Keratinocyte (primary cell): ENCODE measurements around the gene CCDC9B.

ENCODE experiments used
- CTCF ChIP-seq, 3 experiments: IDR thresholded peaks in 1 of 3; conservative IDR thresholded peaks in 1 of 3; optimal IDR thresholded peaks in 1 of 3; 2 replicates in 2 of 3; 3 replicates in 1 of 3; pipeline versions ENCODE3 to v1.5.1; 2011; ENCODE audit warnings: low read length in 3 of 3, mild to moderate bottlenecking in 3 of 3, moderate library complexity in 2 of 3, control low read depth in 1 of 3, inconsistent platforms in 1 of 3; ENCODE audit not compliant: insufficient read depth in 2 of 3; ENCODE audit errors: extremely low read depth in 1 of 3
- EZH2 ChIP-seq: IDR thresholded peaks from one replicate; pipeline ENCODE4 v1.6.1; 2012; ENCODE audit warnings: inconsistent platforms, mild to moderate bottlenecking, low read length, moderate library complexity

- TF ChIP-seq CTCF (optimal IDR thresholded peaks at IDR 0.05 in 1 of 3, IDR thresholded peaks at IDR 0.05 in 1 of 3, conservative IDR thresholded peaks at IDR 0.05 in 1 of 3; ENCODE audit: extremely low read depth in 1 of 3, insufficient read depth in 2 of 3, low read length in 3 of 3) (no peak), EZH2 (no peak)
Observed at GRCh38 chr15:40305281-40305680, 35.5 kb downstream of the CCDC9B start.
